Endometrium (tissue), 2 donors: ENCODE results near the gene TMX3.

ENCODE experiments used
- FAIRE-seq: peaks from 2 replicates; lab custom pipeline; 2012; peaks lifted over from hg19 to GRCh38; lab: Jason Lieb, UNC
- donor health status: control.
- donor health status: control.

Gene TMX3

GRCh38 chr18:68713131-68713530 is 1.8 kb downstream of the TMX3 start:
- FAIRE-seq: no peak

- peak; percentile 48 for FAIRE-seq
These were observed 7.3 kb downstream of the TMX3 start for GRCh38 chr18:68707646-68708045.

- no peak for FAIRE-seq
These were observed 9.8 kb downstream of the TMX3 start for GRCh38 chr18:68705119-68705518.

GRCh38 chr18:68703326-68703725 is 11.6 kb downstream of the TMX3 start:
- FAIRE-seq: no peak

- FAIRE-seq: no peak
These were observed 13.6 kb downstream of the TMX3 start for GRCh38 chr18:68701353-68701752.

- FAIRE-seq: no peak
These were observed 15.9 kb downstream of the TMX3 start for GRCh38 chr18:68699043-68699442.

GRCh38 chr18:68696937-68697336 is 18.0 kb downstream of the TMX3 start:
- FAIRE-seq: peak; percentile 85

GRCh38 chr18:68694316-68694715 is 20.6 kb downstream of the TMX3 start:
- FAIRE-seq: no peak

GRCh38 chr18:68693091-68693815 is 21.7 kb downstream of the TMX3 start:
- no peak for FAIRE-seq

- FAIRE-seq: peak; percentile 57
These were observed 35.4 kb downstream of the TMX3 start for GRCh38 chr18:68679528-68679927.

- FAIRE-seq: no peak
These were observed 38.0 kb downstream of the TMX3 start for GRCh38 chr18:68676913-68677312.

GRCh38 chr18:68667121-68667520 is 47.8 kb downstream of the TMX3 start:
- FAIRE-seq: no peak

- no peak for FAIRE-seq
These were observed 48.5 kb downstream of the TMX3 start for GRCh38 chr18:68666381-68666780.

- no peak for FAIRE-seq
These were observed 49.3 kb downstream of the TMX3 start for GRCh38 chr18:68665628-68666027.

GRCh38 chr18:68662754-68663153 is 52.2 kb downstream of the TMX3 start:
- no peak for FAIRE-seq

GRCh38 chr18:68660354-68661183 is 54.3 kb downstream of the TMX3 start:
- peak; percentile 92 for FAIRE-seq

- FAIRE-seq: no peak
These were observed 66.7 kb downstream of the TMX3 start for GRCh38 chr18:68648191-68648590.

GRCh38 chr18:68642003-68642402 is 72.9 kb downstream of the TMX3 start:
- FAIRE-seq: no peak

- FAIRE-seq: no peak
These were observed 74.0 kb downstream of the TMX3 start for GRCh38 chr18:68640861-68641260.

- no peak for FAIRE-seq
These were observed 76.3 kb downstream of the TMX3 start for GRCh38 chr18:68638613-68639012.

GRCh38 chr18:68627812-68628211 is 87.1 kb downstream of the TMX3 start:
- FAIRE-seq: peak; percentile 96
